Ramos (cell line): ENCODE measurements around the gene IGDCC3.

Experiments
- in situ Hi-C: fragments of 300-500 bp; cut with MboI; formaldehyde crosslinking; loops from one replicate; pipeline ENCODE4 v1.14.3; 2022; ENCODE audit warnings: low sequenced_read_pairs; ENCODE audit not compliant: unreplicated experiment

IGDCC3 gene

GRCh38 chr15:65305150-65305758, 72.5 kb downstream of the IGDCC3 start:
- in situ Hi-C loops: no loop called here

DNA sequence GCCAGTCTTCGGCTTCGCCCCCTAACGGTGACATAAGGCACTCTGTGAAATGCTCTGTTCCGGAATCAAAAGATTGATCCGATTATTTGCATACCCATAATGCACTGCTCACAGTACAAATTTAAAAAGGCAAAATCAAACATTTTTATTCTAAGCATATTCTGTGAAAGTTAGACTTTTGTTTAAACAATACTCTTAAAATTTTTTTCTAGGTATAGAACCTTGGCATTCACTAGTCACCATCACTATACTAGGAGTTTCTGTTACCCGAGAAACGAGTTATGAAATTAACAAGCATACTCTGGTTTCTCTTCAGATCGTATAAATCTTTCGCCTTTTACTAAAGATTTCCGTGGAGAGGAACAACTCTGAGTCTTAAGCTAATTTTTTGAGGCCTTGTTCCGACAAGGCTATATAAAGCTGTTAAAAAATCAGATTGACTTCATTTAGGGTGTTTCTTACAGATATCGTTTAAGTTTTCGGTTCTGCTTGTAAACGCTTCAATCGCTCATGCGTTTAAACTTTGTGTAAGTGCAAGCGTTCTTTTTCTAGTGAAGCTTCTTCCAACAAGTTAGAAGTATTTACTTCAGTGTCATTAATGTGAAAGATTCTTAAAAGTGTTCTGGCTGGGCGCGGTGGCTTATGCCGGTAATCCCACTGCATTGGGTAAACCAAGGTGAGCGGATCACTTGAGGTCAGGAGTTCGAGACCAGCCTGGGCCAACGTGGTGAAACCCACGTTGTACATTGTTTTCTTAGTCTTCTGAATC, 73.2 kb downstream of the IGDCC3 start, which contains the start of gene RNU5B-1:
Gene RNU5B-1, plus strand, starts transcription at position 297 of the 769 bp plus-strand sequence.
- in situ Hi-C loops: no loop called here

DNA sequence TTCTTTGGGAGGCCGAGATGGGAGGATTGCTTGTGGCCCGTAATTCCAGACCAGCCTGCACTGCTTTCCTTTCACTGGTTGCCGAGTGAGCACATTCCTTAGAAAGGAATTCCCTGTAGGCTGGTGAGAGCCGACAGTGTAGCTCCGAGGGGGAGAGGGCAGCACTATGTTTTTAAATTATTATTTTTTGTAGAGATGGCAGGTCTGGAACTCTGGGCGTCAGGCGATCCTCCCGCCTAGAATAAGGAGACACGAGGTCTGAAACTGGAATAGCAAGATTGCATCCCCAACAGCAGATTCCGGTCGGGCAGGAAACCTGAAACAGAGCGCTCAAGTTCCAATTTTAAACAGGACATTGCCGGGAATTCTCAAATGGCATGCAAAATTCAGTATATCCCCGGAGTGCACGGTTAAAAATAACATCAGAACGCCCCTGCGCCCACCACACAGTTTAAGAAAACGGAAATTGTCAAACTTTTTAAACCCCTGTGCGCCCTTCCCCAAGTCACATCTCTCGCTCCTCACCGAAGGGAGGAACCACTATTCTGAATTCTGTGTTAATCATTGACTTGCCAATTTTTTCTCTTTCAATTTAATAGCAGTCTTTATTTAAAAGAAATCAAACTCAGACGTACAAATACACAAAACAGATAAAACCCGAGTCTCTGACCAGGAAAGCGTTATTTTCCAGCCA, 74.0 kb downstream of the IGDCC3 start:
- in situ Hi-C loops: no loop called here

DNA sequence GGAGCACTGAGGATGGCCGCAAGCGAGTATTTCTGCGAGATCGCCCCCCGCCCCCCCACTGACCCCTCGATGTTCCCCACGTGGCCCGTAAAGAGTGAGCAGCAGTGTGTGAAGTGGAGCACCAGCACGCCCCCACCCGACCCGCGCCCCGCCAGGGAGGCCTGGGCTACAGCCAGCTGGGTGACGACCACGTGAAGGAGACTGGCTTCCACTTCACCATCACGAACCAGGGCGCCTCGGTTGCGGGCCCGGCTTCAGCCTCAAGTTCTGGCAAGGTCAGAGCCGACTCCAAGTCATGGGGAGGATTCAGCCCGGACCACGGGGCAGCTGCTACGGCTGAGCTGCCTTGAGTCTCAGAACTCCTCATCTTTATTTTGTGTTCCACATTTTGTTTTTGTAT, 75.7 kb downstream of the IGDCC3 start:
- in situ Hi-C loops: no loop called here

GRCh38 chr15:65300924-65301441, 76.8 kb downstream of the IGDCC3 start:
- in situ Hi-C loops: no loop called here

- in situ Hi-C loops: loop anchor here (10.0 kb wide), 1 partner anchor 244 kb away; no protein-coding TSS in a partner anchor
Observed at GRCh38 chr15:65298731-65299130, 79.1 kb downstream of the IGDCC3 start.

GRCh38 chr15:65292938-65293518, 84.8 kb downstream of the IGDCC3 start:
- in situ Hi-C loops: loop anchor here (10.0 kb wide), 1 partner anchor 238 kb away; no protein-coding TSS in a partner anchor

- in situ Hi-C loops: loop anchor here (10.0 kb wide), 1 partner anchor 235 kb away; no protein-coding TSS in a partner anchor
Observed at GRCh38 chr15:65290228-65290627, 87.6 kb downstream of the IGDCC3 start.

DNA sequence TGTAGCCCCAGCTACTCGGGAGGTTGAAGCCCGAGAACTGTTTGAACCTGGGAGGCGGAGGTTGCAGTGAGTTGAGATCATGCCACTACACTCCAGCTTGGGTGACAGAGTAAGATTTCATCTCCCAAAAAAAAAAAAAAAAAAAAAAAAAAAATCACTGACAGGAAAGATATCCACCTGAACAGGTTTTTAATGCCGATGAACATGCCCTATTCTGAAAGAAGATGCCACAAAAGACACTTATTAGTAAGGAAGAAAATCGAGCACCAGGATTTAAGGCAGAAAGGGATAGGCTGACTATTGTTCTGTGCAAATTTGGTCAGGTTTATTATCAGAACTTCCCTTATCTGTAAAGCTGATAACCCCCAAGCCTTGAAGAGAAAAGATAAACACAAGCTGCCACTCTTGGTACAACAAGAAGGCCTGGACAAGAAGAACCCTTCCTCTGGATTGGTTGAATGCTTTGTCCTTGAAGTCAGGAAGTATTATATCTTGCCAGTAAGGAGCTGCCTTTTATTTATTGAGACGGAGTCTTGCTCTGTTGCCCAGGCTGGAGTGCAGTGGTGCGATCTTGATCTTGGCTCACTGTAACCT, 88.4 kb downstream of the IGDCC3 start:
- in situ Hi-C loops: no loop called here

DNA sequence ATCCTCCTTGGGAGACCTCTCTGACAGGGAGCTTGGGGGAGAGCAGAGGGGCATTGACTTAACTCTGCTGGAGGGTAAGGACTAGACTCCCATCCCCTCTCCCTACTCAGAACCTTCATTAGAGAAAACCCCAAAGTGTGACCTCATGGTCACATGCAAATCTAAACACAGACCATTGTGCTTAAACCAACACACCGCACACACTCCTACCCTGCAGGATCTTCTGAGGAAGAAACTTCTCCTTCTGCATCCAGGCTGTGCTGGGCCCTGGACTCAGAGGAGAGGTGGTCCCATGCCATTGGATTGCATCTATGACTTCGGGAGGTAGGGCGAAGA, 90.3 kb downstream of the IGDCC3 start:
- in situ Hi-C loops: no loop called here

GRCh38 chr15:65286704-65287519, 90.9 kb downstream of the IGDCC3 start, which contains the start of gene PARP16:
Gene PARP16, minus strand, starts transcription at chr15:65286883. Its CDS starts 457 bp downstream, at chr15:65286426.
- in situ Hi-C loops: no loop called here

- in situ Hi-C loops: no loop called here
Observed at GRCh38 chr15:65286069-65286703, 91.6 kb downstream of the IGDCC3 start.

DNA sequence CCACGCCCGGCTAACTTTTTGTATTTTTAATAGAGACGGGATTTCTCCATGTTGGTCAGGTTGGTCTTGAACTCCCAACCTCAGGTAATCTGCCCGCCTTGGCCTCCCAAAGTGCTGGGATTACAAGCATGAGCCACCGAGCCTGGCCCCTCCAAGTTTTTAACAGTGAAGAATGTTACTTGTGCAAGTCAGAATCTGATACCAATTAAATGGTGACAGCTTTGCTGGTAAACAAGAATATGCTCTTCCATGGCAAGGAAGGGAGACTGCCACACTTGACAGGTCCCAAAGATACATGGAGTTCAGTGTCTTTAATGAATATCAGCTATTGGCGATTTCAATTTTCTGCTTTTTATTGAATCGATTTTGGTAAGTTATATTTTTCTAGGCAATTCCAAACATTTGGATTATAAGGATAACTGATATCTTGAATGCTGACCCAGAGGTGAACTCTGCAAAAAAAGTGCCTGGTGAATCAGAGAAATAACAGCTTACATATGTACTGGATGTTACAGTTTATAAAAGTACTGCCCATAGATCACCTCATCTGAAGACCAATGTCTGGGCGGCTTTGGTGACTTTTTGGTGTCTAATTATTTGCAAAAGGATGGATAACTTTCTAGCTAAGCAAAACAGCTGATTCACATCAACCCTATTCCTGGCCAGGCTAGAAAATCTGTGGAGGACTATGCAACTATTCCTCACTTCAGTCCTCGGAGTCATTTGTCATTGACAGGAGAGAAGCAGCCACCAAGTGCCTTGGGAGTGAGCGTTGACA, 92.3 kb downstream of the IGDCC3 start:
- in situ Hi-C loops: no loop called here

DNA sequence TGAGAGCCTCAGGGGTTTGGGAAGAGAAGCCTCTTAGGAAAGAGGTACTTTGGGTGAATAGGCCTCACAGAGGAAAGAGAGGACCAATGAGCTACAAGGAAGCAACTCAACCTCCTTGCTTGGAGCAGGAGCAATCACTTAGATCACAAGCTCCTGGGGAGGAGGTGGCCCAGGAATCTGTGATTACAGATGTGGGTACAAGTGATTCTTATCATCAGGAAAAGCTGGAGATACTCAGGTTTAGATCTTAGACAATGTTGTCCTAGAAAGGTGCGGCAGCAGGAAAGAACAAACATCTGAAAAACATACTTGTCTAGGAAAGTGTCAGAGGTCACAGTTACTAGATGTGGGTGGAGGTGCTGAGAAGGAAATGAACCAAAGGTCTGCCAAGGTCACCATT, 99.3 kb downstream of the IGDCC3 start:
- in situ Hi-C loops: no loop called here
